ENCODE results near the gene HTT. TPM values are rescaled to one million over a fixed set of nuclear protein-coding genes. Genes with fewer than 3 reads are reported as not detected.

HTT gene
- total RNA-seq, 1 donor from 2014 or later, result 72.0 TPM

GRCh38 chr4:3252831-3253641, 178.6 kb downstream of the HTT start:
- DNase-seq (ENCODE audit: low read depth, low spot score), result no peak
- no peak for TF ChIP-seq CTCF (conservative IDR thresholded peaks at IDR 0.05)
- no peaks in the 10 kb centered on the region for H3K36me3 Mint-ChIP-seq (ENCODE audit: low read depth)
- H3K27ac Mint-ChIP-seq (ENCODE audit: unreplicated experiment), result peak overlapping the region; percentile 62
- no peaks in the 10 kb centered on the region for H3K9me3 Mint-ChIP-seq
- H3K4me3 Mint-ChIP-seq, result no peak overlapping the region
- no peaks in the 10 kb centered on the region for H3K27me3 Mint-ChIP-seq (ENCODE audit: low read depth)
- no peaks in the 10 kb centered on the region for H3K4me1 Mint-ChIP-seq

GRCh38 chr4:3253808-3254207, 179.3 kb downstream of the HTT start:
- no peaks in the 10 kb centered on the region for H3K9me3 Mint-ChIP-seq
- TF ChIP-seq CTCF (conservative IDR thresholded peaks at IDR 0.05), result no peak
- H3K36me3 Mint-ChIP-seq (ENCODE audit: low read depth), result no peaks in the 10 kb centered on the region
- no peak for DNase-seq (ENCODE audit: low read depth, low spot score)
- H3K27me3 Mint-ChIP-seq (ENCODE audit: low read depth), result no peaks in the 10 kb centered on the region
- no peaks in the 10 kb centered on the region for H3K4me1 Mint-ChIP-seq
- H3K4me3 Mint-ChIP-seq, result no peak overlapping the region
- H3K27ac Mint-ChIP-seq (ENCODE audit: unreplicated experiment), result no peak overlapping the region

GRCh38 chr4:3254302-3255131, 180.0 kb downstream of the HTT start:
- Mint-ChIP-seq H3K4me3 (no peak overlapping the region), H3K9me3 (no peaks in the 10 kb centered on the region), H3K27ac (ENCODE audit: unreplicated experiment) (no peak overlapping the region), H3K4me1 (no peaks in the 10 kb centered on the region), H3K27me3 (ENCODE audit: low read depth) (no peaks in the 10 kb centered on the region), H3K36me3 (ENCODE audit: low read depth) (no peaks in the 10 kb centered on the region)
- no peak for DNase-seq (ENCODE audit: low read depth, low spot score)
- no peak for TF ChIP-seq CTCF (conservative IDR thresholded peaks at IDR 0.05)

- Mint-ChIP-seq H3K27me3 (ENCODE audit: low read depth) (no peaks in the 10 kb centered on the region), H3K36me3 (ENCODE audit: low read depth) (no peaks in the 10 kb centered on the region), H3K27ac (ENCODE audit: unreplicated experiment) (no peak overlapping the region), H3K4me1 (no peaks in the 10 kb centered on the region), H3K9me3 (no peaks in the 10 kb centered on the region), H3K4me3 (no peak overlapping the region)
- no peak for TF ChIP-seq CTCF (conservative IDR thresholded peaks at IDR 0.05)
- DNase-seq (ENCODE audit: low read depth, low spot score), result no peak
Measured at GRCh38 chr4:3255611-3256186, 181.2 kb downstream of the HTT start.

GRCh38 chr4:3256230-3257102, 182.0 kb downstream of the HTT start:
- no peak for DNase-seq (ENCODE audit: low read depth, low spot score)
- Mint-ChIP-seq H3K4me3 (no peak overlapping the region), H3K27me3 (ENCODE audit: low read depth) (no peaks in the 10 kb centered on the region), H3K9me3 (no peaks in the 10 kb centered on the region), H3K27ac (ENCODE audit: unreplicated experiment) (no peak overlapping the region), H3K36me3 (ENCODE audit: low read depth) (no peaks in the 10 kb centered on the region), H3K4me1 (no peaks in the 10 kb centered on the region)
- TF ChIP-seq CTCF (conservative IDR thresholded peaks at IDR 0.05), result no peak

All from neural crest cell (in vitro differentiated cells).